ENCODE measurements around the gene C2orf72.

C2orf72 gene

GRCh38 chr2:231069379-231070054 lies 32.2 kb downstream of the C2orf72 start:
- DNase-seq (ENCODE audit: low spot score), result no peak

GRCh38 chr2:231084565-231084964 lies 47.2 kb downstream of the C2orf72 start:
- no peak for DNase-seq (ENCODE audit: low spot score)

GRCh38 chr2:231088754-231089153 lies 51.4 kb downstream of the C2orf72 start:
- no peak for DNase-seq (ENCODE audit: low spot score)

- no peak for DNase-seq (ENCODE audit: low spot score)
These were observed 56.6 kb downstream of the C2orf72 start for GRCh38 chr2:231093933-231094332.

GRCh38 chr2:231094736-231095346 lies 57.5 kb downstream of the C2orf72 start:
- DNase-seq (ENCODE audit: low spot score), result no peak
